ENCODE measurements around the gene INPP5A. TPM values are rescaled to one million over a fixed set of nuclear protein-coding genes. Genes with fewer than 3 reads are reported as not detected.

The INPP5A gene
- total RNA-seq, 1 donor from 2014 or later: 41.0 TPM

GRCh38 chr10:132543916-132544743, 6.5 kb downstream of the INPP5A start:
- TF ChIP-seq CTCF (IDR thresholded peaks at IDR 0.05; ENCODE audit: unreplicated experiment): no peak
- no peaks in the 10 kb centered on the region for H3K36me3 Mint-ChIP-seq
- no peaks in the 10 kb centered on the region for H3K27me3 Mint-ChIP-seq (ENCODE audit: low read depth)
- H3K4me1 Mint-ChIP-seq: peaks cover 34% of the 10 kb centered on the region
- H3K27ac Mint-ChIP-seq: peak overlapping the region; percentile 31
- H3K4me3 Mint-ChIP-seq: no peak overlapping the region
- no peaks in the 10 kb centered on the region for H3K9me3 Mint-ChIP-seq
- no peak for DNase-seq (ENCODE audit: low spot score in 2 of 2, unreplicated experiment in 2 of 2)

- H3K27ac Mint-ChIP-seq: peak overlapping the region; percentile 31
- DNase-seq (ENCODE audit: low spot score in 2 of 2, unreplicated experiment in 2 of 2): no peak
- no peaks in the 10 kb centered on the region for H3K36me3 Mint-ChIP-seq
- H3K4me1 Mint-ChIP-seq: peaks cover 30% of the 10 kb centered on the region
- no peak overlapping the region for H3K4me3 Mint-ChIP-seq
- no peak for TF ChIP-seq CTCF (IDR thresholded peaks at IDR 0.05; ENCODE audit: unreplicated experiment)
- no peaks in the 10 kb centered on the region for H3K27me3 Mint-ChIP-seq (ENCODE audit: low read depth)
- H3K9me3 Mint-ChIP-seq: no peaks in the 10 kb centered on the region
Measured at GRCh38 chr10:132544744-132545658, 7.4 kb downstream of the INPP5A start.

DNA sequence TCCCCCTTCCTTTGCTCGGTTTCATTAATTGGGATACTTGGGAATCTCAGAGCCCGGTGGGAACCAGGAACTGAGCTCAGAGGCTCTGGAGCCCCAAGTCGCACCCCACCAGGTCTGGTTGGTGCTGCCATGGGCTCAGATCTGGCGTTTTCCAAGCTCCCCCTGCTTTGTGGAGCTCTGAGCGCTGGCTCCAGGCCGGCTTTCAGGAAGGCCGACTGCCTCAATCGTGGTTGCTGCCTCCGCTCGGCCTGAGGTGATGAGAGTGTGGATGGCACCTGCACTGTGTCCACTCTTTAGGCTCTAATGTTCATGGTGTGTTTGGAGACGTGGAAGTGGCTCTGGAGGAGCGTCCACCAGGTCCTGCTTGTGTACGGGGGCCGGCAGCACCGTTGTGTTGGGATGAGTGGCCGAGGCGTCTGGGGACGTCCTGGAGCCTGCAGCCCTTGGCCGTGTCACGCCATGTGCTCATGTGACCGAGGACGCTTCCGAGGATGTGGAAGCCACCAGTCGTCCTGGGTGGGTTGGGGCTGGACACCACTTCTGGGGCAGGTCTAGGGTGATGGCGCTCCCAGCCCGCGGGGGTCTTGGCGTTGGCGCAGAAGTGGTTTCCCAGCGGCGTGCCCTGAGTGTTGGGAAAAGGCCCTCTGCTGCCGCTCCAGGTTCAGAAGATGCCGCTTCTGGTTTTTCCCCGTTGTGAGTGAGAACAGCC, 8.2 kb downstream of the INPP5A start:
- no peak for TF ChIP-seq CTCF (IDR thresholded peaks at IDR 0.05; ENCODE audit: unreplicated experiment)
- H3K27ac Mint-ChIP-seq: no peak overlapping the region
- no peaks in the 10 kb centered on the region for H3K9me3 Mint-ChIP-seq
- DNase-seq (ENCODE audit: low spot score in 2 of 2, unreplicated experiment in 2 of 2): no peak
- H3K27me3 Mint-ChIP-seq (ENCODE audit: low read depth): no peaks in the 10 kb centered on the region
- peaks cover 22% of the 10 kb centered on the region for H3K4me1 Mint-ChIP-seq
- H3K4me3 Mint-ChIP-seq: no peak overlapping the region
- no peaks in the 10 kb centered on the region for H3K36me3 Mint-ChIP-seq

GRCh38 chr10:132546567-132547420, 9.2 kb downstream of the INPP5A start:
- Mint-ChIP-seq H3K4me3 (no peak overlapping the region), H3K4me1 (peaks cover 15% of the 10 kb centered on the region), H3K9me3 (no peaks in the 10 kb centered on the region), H3K27ac (no peak overlapping the region), H3K36me3 (no peaks in the 10 kb centered on the region), H3K27me3 (ENCODE audit: low read depth) (no peaks in the 10 kb centered on the region)
- no peak for DNase-seq (ENCODE audit: low spot score in 2 of 2, unreplicated experiment in 2 of 2)
- TF ChIP-seq CTCF (IDR thresholded peaks at IDR 0.05; ENCODE audit: unreplicated experiment): no peak

DNA sequence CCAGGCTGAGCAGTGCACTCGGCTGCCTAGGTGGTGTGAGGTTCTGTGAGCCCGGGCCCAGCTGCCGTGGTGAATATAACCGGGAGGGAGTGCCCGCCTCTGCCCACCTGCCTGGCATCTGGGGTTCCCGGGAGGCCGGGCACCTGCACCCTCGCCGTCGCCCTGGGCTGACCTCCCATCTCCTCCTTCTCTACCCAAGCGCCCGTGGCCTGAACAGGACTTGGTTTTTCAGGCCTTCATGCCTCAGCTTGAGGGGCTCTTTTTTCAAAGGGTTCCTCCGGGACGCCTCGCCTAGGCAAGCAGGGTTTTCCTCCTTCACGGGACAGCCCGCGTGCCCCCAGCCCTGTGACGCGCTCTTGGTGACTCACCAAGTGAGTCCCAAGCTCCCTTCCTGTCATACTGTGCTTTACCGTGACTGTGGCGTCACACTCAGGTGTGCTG, 9.9 kb downstream of the INPP5A start:
- Mint-ChIP-seq H3K4me1 (peaks cover 13% of the 10 kb centered on the region), H3K36me3 (no peaks in the 10 kb centered on the region), H3K9me3 (no peaks in the 10 kb centered on the region), H3K27me3 (ENCODE audit: low read depth) (no peaks in the 10 kb centered on the region), H3K27ac (no peak overlapping the region), H3K4me3 (no peak overlapping the region)
- DNase-seq (ENCODE audit: low spot score in 2 of 2, unreplicated experiment in 2 of 2): no peak
- TF ChIP-seq CTCF (IDR thresholded peaks at IDR 0.05; ENCODE audit: unreplicated experiment): no peak

Measured in mesothelial cell of epicardium (in vitro differentiated cells).